ENCODE results near the gene SCARB2.

The SCARB2 gene

DNA sequence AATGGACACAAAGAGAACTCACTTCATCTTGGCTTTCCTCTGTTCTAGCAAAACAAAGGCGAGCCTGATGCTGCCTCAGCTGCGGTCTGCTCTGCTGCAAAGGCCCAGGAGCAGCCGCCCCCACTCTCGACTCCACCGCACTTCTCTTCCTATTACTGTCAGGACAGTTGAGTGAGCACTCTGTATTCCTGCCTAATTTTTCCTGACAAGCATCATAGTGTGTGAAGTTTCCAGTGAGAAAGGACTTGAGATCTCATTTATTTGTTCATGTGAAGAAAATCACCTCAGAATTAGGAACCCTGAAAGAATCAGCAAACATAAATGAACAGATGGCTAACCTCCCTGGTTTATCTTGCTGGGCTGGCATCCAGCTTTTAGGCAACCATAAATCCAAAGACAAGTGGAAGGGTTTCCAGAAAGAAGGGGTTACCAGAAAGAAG is 15.6 kb downstream of the SCARB2 start:
- TF ChIP-seq GATA2 (IDR thresholded peaks at IDR 0.05; ENCODE audit: low read depth, low read length) (peak; percentile 62), GATA3 (IDR thresholded peaks at IDR 0.05; ENCODE audit: low read depth, low read length) (no peak)

DNA sequence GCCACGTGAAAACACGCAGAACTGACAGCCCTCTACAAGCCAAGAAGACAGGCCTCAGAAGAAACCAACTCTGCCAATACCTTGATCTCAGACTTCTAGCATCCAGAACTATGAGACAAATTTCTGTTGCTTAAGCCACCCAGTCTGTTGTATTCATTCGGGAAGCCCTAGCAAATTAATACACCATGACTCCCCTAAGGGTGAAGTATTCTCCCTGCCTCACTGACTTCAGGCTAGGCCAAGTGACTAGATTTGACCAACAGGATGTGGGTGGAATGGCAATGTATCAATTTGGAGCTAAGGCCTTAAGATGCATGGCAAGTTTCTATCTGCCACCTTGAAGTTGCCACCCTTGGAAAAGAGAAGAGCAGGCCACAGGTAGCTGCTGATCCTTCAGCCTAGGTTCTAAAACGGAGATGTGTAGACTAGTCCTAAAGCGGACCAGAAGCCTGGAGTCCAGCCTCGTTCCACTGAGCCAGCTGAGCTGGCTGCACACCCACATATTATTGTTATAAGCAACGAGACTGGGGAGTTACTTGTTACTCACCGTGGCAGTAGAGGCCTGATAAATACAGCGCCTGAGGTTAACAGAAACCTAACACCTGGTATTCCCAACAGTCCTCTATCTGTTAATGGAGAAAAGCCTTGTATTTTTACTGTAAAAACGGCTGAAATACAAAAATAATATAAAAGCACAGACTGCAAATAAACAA is 16.4 kb downstream of the SCARB2 start:
- TF ChIP-seq GATA2 (IDR thresholded peaks at IDR 0.05; ENCODE audit: low read depth, low read length) (no peak), GATA3 (IDR thresholded peaks at IDR 0.05; ENCODE audit: low read depth, low read length) (no peak)

DNA sequence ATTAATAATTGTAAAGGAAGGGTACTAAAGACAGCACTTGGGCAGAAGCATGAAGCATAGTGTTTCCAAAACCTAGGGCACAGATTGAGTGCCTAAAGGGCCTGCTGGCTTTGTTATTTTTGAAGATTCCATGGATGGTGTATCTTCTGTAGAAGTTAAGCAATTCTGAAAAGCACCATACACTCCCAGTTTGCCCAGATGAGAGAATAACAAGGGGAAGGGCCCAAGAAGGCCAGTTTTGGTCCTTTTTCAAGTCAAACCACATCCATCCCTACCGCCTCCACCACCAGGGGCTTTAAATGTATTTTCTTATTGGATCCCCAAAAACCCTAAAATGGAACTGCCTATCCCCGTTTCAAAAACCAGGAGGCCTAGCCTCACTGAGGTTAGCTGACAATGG is 17.2 kb downstream of the SCARB2 start:
- TF ChIP-seq GATA3 (IDR thresholded peaks at IDR 0.05; ENCODE audit: low read depth, low read length), result no peak

DNA sequence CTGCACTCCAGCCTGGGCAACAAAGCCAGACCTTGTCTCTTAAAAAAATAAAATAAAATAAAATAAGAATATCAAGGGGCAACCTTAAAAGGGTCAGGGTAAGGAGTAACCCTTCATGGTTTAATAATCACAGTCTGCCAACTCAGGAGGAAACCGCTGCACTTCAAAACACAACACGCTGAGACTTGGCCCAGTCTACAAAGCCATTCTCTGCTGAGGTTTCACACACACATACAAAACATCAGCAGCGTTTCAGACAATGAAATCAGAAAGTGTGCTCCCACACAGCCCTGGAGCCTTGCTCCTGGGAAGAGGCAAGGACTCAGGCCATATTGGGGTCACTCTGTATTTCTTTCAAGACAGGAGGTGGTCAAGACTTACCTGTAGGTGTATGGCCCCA is 18.3 kb downstream of the SCARB2 start:
- TF ChIP-seq GATA2 (IDR thresholded peaks at IDR 0.05; ENCODE audit: low read depth, low read length), result no peak
- no peak for TF ChIP-seq GATA3 (IDR thresholded peaks at IDR 0.05; ENCODE audit: low read depth, low read length)

DNA sequence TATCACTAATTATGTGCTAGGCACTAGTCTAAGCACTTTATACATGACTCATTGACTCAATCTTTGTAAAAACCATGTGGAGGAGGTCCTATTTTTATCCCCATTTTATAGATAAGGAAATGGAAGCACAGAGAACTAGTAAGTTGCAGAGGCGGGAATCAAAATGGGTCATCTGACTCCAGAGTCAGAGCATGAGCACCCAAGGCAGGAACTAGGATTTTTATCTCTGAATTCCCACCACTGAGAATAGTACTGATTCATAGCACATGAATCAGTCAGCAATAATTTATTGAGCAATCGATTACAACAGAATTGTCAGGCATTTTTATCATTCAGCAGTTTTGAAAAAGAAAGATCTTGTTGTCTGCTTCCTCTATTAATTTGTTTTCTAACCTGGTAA is 19.3 kb downstream of the SCARB2 start:
- TF ChIP-seq GATA2 (IDR thresholded peaks at IDR 0.05; ENCODE audit: low read depth, low read length) (no peak), GATA3 (IDR thresholded peaks at IDR 0.05; ENCODE audit: low read depth, low read length) (no peak)

DNA sequence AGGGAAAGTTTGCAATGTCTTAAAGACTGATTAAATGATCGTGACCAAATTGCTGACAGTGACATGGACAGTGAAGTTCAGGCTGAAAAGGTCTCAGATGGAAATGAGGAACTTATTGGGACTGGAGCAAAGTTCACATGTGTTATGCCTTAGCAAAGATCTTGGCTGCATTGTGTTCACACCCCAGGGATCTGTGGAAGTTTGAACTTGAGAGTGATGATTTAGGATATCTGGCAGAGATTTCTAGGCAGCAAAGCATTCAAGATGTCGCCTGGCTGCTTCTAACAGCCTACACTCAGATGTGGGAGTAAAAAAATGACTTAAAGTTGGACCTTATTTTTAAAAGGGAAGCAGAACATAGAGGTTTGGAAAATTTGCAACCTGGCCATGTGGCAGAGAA is 21.4 kb downstream of the SCARB2 start:
- TF ChIP-seq GATA3 (IDR thresholded peaks at IDR 0.05; ENCODE audit: low read depth, low read length) (no peak), GATA2 (IDR thresholded peaks at IDR 0.05; ENCODE audit: low read depth, low read length) (no peak)

DNA sequence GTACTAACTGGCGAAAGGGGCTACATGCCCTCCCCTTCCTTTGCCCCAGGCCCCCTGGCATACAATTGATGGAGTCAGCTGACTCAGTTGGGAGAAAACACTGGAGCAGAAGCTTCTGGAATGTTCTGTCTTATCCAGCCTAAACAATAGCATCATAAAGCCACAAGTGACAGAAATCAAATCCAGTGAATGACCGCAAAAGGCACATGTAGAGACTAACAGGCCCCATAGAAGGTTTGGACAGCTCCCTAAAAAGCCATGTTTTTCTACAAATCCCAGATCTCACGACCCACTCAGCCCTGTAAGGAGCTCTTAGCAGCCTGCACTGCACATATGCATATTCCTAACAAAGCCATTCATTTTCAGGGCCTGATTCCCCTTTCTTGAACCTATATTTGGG is 25.1 kb downstream of the SCARB2 start:
- TF ChIP-seq GATA3 (IDR thresholded peaks at IDR 0.05; ENCODE audit: low read depth, low read length) (no peak), GATA2 (IDR thresholded peaks at IDR 0.05; ENCODE audit: low read depth, low read length) (no peak)

DNA sequence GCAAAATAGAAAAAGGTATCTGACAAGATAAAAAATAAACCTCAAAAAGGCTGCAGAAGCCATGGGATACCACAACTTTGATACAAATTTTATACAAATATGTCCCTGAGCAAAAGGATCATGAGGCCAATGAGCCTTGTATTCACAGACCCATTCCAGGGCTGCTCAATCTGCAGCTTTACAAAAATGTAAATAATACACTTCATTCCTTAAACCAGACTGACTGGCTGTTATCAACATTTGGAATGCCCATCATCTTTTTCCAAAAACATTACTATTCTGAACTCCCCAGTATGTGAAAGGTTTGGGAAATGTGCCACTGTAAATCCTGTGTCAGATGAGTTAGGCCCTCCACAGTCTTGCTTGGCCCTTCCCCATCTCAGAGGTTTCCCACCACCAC is 25.5 kb downstream of the SCARB2 start:
- no peak for TF ChIP-seq GATA2 (IDR thresholded peaks at IDR 0.05; ENCODE audit: low read depth, low read length)
- no peak for TF ChIP-seq GATA3 (IDR thresholded peaks at IDR 0.05; ENCODE audit: low read depth, low read length)

DNA sequence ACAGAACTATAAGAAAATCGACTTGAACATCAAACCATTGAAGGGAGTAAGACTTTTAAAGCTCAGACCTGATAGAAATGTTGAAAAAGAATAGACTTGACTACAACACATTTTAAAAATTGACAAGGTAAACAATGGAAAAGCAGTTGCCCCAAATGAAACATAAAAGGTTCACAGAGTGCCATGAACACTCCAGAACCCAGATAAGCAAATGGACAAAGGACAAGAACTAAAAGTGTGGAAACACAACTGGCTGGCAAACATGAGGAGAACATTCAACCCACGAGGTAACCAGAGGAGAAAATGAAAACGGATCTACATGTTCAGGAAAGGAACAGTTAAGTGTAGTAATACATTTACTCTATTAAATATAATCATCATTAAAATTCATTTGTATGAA is 26.5 kb downstream of the SCARB2 start:
- TF ChIP-seq GATA3 (IDR thresholded peaks at IDR 0.05; ENCODE audit: low read depth, low read length), result no peak
- TF ChIP-seq GATA2 (IDR thresholded peaks at IDR 0.05; ENCODE audit: low read depth, low read length), result no peak

DNA sequence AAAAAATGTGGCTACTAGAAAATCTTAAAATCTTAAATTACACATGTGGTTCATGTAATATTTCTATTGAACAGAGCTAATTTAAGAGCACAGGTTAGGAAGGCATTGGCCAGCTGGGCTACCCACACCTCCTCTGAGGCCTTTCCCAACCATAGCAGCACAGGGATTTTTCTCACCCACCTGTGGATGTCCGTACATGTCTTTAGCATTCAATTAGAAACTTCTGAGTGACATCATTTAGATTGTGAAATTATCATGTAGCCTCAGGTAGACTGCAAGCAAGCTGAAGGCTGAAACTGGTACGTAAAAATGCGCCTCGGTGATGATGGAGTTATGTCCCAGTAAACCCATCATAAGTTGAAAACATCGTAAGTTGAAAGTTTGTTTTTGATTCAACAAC is 31.2 kb downstream of the SCARB2 start:
- TF ChIP-seq GATA3 (IDR thresholded peaks at IDR 0.05; ENCODE audit: low read depth, low read length), result no peak
- no peak for TF ChIP-seq GATA2 (IDR thresholded peaks at IDR 0.05; ENCODE audit: low read depth, low read length)

DNA sequence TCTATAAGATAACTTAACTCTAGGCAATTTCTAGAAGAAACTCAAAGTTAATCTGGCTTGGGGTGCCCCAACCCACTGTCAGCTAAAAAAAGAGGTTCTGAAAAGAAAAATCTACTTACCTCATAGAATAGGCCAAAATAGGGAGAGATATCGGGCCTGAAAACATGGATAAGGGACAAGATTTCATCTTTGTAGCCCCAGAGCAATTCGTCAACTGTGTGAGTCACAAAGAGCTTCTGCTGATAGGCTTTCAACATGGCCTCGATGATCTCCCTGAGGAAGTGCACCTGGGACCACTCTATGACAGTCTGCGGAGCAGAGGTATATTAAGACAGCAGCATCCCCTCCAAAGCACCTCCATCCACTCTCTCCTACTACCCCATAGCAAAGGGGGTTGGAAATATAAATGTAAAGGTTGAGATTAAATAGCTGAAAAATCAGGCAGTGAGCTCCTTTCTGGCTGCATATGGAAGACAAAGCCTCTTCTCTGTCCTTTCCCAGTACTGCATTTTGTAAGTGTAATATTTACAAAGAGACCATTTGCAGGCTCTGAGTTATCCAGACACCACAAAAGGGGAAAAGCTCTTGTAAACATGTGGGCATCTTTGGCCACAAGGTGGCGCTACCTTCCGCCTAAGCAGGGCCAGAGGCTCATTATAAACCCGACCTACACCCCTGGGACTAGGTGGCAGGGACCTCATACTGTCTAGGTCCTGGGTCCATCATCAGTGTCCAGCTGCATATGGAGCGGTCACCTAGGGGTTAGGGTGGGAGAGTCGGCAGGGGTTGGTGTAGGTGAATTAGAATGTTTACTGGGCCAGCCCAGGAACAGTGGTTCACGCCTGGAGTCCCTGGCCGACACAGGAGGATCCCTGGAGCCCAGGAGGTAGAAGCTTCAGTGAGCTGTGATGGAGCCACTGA is 34.0 kb downstream of the SCARB2 start:
- no peak for TF ChIP-seq GATA3 (IDR thresholded peaks at IDR 0.05; ENCODE audit: low read depth, low read length)
- TF ChIP-seq GATA2 (IDR thresholded peaks at IDR 0.05; ENCODE audit: low read depth, low read length), result no peak

DNA sequence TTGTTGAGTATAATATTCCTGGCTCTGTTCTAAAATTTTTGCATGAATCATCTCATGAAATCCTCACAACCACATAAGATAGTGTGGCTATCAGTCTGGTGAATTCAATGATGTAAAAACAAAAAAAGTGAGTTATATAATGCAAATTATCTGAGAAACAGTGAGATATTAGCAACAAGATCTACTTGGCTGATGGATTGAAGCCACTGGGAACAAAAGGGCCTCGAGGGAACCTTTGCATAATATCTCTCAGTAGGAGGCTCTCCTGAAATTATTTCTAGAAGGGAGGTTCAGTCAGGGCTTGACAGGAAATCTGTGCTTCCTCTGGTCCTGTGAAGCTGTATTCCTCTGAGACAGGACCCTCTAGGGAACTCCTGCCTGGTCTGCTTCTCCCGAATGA is 35.3 kb downstream of the SCARB2 start:
- no peak for TF ChIP-seq GATA3 (IDR thresholded peaks at IDR 0.05; ENCODE audit: low read depth, low read length)
- no peak for TF ChIP-seq GATA2 (IDR thresholded peaks at IDR 0.05; ENCODE audit: low read depth, low read length)

DNA sequence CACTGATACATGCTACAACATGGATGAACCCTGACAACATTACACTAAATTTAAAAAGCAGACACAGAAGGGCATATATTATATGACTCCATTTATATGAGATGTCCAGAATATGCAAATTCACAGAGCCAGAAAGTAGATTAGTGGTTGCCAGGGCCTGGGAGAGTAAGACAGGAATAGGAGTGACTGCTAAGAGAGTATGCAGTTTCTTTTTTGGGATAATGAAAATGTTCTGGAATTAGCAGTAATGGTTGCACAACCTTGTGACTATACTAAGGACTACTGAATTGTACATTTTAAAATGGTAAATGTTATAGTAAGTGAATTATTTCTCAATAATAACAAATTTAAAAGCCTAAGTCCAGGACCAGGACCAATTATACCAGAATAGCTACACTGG is 35.9 kb downstream of the SCARB2 start:
- no peak for TF ChIP-seq GATA2 (IDR thresholded peaks at IDR 0.05; ENCODE audit: low read depth, low read length)
- TF ChIP-seq GATA3 (IDR thresholded peaks at IDR 0.05; ENCODE audit: low read depth, low read length), result no peak

DNA sequence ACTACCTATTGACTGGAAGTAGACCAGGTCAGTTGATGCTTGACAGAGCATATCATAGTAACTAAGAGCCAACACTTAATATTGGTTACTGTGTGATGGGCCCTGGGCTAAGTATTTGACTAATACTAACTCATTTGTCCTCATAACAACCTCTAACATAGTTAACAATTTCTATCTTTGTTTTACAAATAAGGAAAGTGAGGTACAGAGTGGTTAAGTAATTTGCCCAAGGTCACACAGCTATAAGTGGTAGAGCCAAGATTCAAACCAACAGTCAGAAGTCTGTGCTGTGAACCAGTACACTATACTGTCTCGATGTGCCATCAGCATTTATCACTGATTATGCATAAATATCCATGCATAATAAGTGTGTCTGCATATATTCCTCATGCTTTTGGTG is 38.3 kb downstream of the SCARB2 start:
- TF ChIP-seq GATA2 (IDR thresholded peaks at IDR 0.05; ENCODE audit: low read depth, low read length) (no peak), GATA3 (IDR thresholded peaks at IDR 0.05; ENCODE audit: low read depth, low read length) (no peak)

DNA sequence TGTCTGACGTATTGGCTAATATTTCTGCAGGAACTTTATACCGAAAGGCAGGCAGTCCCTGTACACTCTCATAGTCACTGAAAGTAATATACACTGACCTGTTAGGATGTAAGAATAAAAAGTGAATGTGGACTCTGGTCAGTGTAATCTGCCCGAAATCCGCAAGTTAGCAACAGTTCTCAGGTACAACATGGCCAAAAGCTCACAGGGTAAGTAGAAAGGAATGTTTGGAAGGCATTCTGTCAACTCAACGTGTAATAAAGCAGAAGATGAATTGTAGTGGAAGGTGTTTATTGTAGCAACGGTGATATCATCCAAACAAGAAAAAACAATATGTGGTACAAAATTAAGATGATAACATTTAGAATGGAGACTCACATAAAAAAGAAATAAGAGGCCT is 39.4 kb downstream of the SCARB2 start:
- TF ChIP-seq GATA2 (IDR thresholded peaks at IDR 0.05; ENCODE audit: low read depth, low read length), result no peak
- TF ChIP-seq GATA3 (IDR thresholded peaks at IDR 0.05; ENCODE audit: low read depth, low read length), result no peak
